Activated gamma-delta T cell treated with anti-CD3 and anti-CD28 coated beads, Interleukin-2, amount 50 U/mL, for 16 hours (primary cell): ENCODE results near the gene HSD3B2.

Experiments
- DNase-seq: peaks from one replicate; pipeline ENCODE4 v3.0.0-alpha.2; 2020; ENCODE audit warnings: low read depth

The HSD3B2 gene

DNA sequence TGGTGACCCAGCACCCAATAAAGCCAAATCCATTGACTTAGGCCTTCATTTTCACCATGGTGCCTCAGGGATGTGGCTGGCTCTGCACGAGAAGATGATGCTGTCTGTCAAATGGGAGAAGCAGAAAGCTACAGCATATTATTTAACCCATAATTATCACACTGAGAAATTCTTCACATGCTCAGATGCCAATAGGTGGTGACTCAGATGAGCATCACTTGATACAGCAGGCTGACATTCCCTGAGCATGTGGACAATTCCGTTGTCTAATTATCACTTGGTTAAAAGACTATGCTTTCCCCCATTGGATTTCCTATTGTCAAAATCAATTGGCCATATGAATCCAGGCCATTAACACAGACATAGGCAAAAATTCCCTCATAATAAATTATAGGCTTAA lies 48.0 kb downstream of the HSD3B2 start:
- DNase-seq = no peak

DNA sequence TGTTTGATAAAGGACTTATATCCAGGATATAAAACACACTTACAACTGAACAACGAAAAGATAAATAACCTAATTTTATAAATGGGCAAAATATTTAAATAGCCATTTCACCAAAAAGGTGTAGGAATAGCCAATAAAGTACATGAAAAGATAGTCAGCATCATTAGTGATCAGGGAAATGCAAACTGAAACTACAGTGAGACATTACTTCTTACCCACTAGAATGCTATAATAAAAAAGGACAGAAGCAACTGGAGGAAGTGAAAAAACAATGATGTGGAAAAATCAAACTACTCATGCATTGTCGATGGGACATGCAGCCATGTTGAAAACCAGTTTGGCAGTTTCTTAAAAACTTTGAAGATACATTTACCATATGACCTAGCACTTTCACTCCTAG lies 48.6 kb downstream of the HSD3B2 start:
- DNase-seq = no peak

DNA sequence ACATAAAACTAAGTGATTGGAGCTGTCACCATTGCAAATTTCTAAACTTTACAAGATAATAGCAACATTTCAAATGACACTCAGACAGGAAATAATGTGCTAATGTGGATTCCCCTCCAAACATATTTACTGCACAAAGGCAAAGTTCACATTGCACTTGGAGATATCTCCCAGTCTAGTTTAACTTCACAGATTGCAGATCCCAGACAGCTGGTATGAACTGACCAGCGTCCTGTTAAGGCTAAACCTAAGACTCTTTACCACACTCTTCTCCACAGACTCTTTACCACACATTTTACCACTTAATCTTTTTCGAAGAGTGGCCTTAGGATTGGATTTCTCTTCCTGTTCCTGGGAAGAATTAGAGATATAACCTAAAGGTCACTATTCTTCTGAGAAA lies 51.5 kb downstream of the HSD3B2 start:
- DNase-seq = no peak

DNA sequence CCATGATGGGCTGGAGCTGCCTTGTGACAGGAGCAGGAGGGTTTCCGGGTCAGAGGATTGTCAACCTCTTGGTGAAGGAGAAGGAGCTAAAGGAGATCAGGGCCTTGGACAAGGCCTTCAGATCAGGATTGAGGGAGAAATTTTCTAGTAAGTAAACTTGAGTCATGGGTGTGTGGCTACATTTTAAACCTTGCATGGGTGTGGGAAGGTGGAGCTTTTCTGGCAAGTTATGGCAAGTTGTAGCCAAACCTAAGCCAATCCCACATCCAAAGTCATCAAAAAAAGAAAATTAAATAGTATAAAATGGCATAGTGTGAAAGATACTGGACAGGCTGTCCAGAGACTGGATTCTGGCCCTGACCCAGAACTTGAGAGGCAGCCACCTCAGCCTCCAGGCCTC lies 52.3 kb downstream of the HSD3B2 start:
- no peak for DNase-seq

DNA sequence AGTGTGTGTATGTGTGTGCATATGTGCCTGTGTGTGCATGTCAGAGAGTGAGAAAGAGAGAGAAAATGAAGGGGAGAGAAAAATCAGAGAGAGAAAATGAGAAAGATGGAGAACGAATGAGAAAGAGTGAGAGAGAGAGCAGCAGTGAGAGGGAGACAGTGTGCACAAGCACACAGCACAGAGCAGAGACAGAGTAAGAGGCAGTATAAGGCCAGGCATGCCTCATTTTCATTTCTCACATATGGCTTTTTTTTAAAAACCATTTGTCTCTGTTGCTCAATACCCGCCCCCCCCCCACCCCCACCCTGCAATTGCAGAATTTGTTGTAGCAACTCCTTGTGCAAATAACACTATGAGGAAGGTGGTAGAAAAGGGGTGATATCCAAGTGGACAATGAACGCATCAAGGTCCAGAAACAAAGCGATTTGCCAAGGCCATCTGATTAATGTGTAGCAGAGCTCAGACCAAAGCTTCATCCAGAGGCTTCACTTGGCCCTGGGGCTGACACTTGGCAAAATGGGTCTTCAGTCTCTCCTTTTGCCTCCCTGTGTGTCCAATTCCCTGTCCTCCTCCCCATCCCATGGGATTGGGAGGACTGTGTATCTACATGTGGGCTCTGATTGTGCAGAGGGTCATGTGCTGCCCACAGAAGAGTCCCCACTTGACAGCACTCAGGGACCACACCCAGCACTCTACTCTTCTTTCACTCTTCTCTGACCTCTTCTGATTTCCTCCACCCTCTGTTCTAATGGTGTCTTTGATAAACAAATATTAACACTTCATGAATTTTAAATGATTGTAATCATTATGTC lies 53.1 kb downstream of the HSD3B2 start:
- DNase-seq = no peak

DNA sequence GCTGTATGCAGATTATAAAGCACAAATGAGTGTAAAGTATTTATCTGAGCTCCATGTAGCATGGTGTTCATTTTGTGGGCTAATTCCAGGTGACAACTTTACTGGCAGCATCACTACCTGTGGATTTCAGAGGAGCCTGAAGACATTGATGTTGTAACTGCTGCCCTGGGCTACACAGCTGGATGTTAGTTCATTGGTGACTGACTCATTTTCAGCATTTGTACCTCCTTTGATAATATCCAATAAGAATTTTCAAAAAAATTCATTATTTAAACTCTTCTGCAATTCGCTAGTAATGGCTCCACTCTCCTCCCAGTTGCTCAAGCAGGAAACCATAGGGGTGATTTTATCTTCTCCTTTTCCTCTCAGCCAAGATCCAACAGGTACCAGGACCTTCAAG lies 54.8 kb downstream of the HSD3B2 start:
- no peak for DNase-seq

DNA sequence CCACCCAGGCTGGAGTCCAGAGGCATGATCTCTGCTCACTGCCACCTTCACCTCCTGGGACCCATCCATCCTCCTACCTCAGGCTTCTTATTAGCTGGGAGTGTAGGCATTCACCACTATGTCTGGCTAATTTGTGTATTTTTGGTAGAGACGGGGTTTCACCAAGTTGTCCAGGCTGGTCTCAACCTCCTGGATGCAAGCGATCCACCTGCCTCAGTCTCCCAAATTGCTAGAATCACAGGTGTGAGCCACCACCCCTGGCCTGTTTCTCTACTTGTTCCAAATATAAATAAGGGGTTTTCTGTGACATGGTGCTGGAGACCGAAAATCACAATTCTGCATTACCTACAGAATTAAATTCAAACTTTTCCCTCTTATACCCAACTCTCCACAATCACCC lies 55.4 kb downstream of the HSD3B2 start:
- no peak for DNase-seq

DNA sequence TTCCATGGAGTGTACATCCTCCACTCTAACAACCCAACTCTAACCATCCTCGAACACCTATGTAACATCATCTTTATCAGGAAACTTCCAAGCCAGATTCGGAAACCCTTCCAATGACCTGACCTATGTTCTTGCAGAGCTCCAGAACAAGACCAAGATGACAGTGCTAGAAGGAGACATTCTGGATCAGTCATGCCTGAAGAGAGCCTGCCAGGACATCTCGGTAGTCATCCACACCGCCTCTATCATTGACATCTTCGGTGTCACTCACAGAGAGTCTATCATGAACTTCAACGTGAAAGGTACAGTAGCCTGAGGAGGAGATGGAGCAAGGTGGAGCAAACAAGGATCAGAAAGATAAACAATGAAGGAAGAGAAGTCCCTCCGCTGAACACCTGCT lies 56.0 kb downstream of the HSD3B2 start:
- no peak for DNase-seq

DNA sequence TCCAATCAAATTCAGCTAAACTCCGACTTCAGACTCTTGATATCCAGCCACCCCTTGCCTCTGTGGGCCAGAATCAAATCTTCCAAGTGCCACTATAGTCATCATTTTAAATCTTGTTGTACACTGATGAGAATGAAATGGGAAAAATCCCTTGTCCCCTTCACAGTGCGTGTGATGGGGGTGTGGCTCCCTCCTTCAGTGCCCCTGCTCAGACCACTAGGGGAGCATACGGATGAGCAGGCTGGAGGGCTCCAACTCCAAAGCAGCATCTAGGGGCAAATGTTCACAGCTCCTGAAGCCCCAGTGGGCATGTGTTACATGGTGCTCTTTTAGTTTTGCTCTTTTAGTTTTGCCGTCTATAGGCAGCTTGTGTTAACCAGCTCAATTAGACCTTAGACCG lies 56.6 kb downstream of the HSD3B2 start:
- DNase-seq = no peak

DNA sequence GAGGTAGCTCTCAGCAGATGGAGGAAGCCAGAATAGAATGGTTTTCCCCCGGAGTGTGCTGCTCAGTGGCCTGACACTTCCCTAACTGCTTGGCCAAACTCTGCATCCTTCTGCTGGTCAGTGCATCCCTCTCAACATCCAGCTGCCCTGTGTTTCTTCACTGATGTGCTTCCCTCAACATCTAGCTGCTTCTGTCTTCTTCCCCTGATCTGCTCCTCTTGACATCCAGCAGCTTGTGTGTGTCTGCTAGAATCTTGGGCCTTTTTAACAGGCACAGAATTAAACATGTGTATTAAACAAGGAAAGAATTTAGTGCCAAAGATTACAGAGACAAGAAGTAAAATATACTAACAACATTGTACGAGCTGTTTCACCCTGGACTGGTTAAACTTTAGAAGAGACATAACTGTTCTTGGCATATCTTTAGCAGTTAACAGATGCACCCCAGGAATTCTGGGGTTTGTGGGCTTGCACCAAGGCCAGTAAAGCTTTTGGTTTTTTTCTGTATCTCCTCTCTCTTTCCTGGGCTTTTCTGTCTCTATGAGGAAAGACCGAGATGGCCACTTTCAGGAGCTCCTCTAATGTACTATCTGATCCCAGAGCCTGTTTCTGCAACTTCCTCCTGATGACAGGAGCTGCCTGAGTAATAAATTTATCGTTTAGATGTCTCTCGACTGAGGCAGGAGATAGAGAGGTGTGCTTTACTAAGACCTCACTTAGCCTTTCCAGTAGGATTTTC lies 57.3 kb downstream of the HSD3B2 start:
- no peak for DNase-seq
